Mesothelial cell of epicardium (in vitro differentiated cells): ENCODE data around the gene ARHGEF40. TPM values are rescaled to one million over a fixed set of nuclear protein-coding genes. Genes with fewer than 3 reads are reported as not detected.

ENCODE experiments used
- DNase-seq, 2 experiments: peaks; one replicate each; pipeline ENCODE4 v3.0.0; 2021; ENCODE audit warnings: low spot score in 2 of 2; ENCODE audit not compliant: unreplicated experiment in 2 of 2
- H3K27ac Mint-ChIP-seq: 2 replicates; pipeline ENCODE4 v1.8.0; 2021; ENCODE audit warnings: mixed read lengths
- H3K27me3 Mint-ChIP-seq: 2 replicates; pipeline ENCODE4 v1.8.0; 2021; ENCODE audit warnings: low read depth, mixed read lengths
- H3K36me3 Mint-ChIP-seq: 2 replicates; pipeline ENCODE4 v1.8.0; 2021; ENCODE audit warnings: mixed read lengths
- H3K4me1 Mint-ChIP-seq: 2 replicates; pipeline ENCODE4 v1.8.0; 2021; ENCODE audit warnings: mixed read lengths
- H3K4me3 Mint-ChIP-seq: 2 replicates; pipeline ENCODE4 v1.8.0; 2021; ENCODE audit warnings: mild to moderate bottlenecking, moderate library complexity, mixed read lengths
- H3K9me3 Mint-ChIP-seq: 2 replicates; pipeline ENCODE4 v1.8.0; 2021; ENCODE audit warnings: mixed read lengths
- total RNA-seq: library from RNA; stranded (reverse); gene quantifications from 3 replicates; pipeline ENCODE4 v1.2.1, GENCODE V29; 2021
- TF ChIP-seq, protein P1 (sequence below): fragments of 200-600 bp; sonication (generic); IDR thresholded peaks from one replicate; pipeline ENCODE4 v1.5.0; 2021; ENCODE audit warnings: antibody characterized with exemption; ENCODE audit not compliant: unreplicated experiment

Gene ARHGEF40
- total RNA-seq, 1 donor from 2014 or later = 96.2 TPM

DNA sequence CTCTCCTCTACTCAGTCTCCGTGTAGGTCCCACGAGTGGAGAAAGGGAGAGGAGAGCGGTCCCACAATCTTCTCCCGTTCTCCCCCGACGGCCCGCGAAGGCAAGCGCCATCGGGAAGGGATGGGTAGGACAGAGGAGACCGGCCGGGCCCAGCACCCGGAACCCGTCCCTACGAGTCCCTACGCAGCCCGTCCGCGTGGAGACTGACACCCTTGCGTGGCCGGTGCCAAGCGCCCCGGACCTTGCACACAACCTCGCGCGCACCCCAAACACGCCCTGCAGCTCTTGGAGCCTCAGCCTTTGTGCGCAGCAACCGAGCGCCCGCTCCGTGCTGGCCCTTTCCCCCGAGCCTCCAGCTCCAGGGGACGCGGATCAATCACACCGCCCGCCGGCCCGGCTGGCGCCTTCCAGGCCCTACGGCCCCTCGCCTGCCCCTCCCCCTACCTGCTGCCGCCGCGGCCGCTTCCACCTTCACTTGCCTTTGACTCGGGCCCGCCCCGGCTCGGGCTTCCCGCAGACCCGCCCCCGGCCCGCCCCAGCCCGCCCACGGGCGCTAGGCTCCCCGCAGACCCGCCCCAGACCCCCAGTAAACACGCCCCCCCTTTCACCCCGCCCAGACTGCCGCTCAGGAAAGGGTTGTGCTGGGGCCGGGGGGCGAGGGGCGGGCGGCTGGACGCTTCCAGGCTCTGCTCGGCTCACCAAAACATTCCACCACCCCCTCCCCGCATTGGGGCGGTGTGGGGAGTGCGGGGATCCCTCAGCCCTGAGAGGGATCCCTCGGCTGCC lies 45.3 kb upstream of the ARHGEF40 start, which contains the start of gene NDRG2:
Gene NDRG2, minus strand, starts transcription at position 477 of the 786 bp plus-strand sequence. CDS start 1,746 bp downstream, outside the sequence.
- Mint-ChIP-seq H3K4me3 (peak within 1 kb of the TSS; percentile 90), H3K27me3 (no peaks in the 10 kb centered on the region), H3K27ac (peak within 1 kb of the TSS; percentile 94), H3K4me1 (peaks cover 48% of the 10 kb centered on the region), H3K9me3 (no peaks in the 10 kb centered on the region), H3K36me3 (peaks cover 16% of the 10 kb centered on the region)
- peak; percentile 74 to 84 for DNase-seq
- TF ChIP-seq, protein P1, sequence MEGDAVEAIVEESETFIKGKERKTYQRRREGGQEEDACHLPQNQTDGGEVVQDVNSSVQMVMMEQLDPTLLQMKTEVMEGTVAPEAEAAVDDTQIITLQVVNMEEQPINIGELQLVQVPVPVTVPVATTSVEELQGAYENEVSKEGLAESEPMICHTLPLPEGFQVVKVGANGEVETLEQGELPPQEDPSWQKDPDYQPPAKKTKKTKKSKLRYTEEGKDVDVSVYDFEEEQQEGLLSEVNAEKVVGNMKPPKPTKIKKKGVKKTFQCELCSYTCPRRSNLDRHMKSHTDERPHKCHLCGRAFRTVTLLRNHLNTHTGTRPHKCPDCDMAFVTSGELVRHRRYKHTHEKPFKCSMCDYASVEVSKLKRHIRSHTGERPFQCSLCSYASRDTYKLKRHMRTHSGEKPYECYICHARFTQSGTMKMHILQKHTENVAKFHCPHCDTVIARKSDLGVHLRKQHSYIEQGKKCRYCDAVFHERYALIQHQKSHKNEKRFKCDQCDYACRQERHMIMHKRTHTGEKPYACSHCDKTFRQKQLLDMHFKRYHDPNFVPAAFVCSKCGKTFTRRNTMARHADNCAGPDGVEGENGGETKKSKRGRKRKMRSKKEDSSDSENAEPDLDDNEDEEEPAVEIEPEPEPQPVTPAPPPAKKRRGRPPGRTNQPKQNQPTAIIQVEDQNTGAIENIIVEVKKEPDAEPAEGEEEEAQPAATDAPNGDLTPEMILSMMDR = peak; percentile 13

DNA sequence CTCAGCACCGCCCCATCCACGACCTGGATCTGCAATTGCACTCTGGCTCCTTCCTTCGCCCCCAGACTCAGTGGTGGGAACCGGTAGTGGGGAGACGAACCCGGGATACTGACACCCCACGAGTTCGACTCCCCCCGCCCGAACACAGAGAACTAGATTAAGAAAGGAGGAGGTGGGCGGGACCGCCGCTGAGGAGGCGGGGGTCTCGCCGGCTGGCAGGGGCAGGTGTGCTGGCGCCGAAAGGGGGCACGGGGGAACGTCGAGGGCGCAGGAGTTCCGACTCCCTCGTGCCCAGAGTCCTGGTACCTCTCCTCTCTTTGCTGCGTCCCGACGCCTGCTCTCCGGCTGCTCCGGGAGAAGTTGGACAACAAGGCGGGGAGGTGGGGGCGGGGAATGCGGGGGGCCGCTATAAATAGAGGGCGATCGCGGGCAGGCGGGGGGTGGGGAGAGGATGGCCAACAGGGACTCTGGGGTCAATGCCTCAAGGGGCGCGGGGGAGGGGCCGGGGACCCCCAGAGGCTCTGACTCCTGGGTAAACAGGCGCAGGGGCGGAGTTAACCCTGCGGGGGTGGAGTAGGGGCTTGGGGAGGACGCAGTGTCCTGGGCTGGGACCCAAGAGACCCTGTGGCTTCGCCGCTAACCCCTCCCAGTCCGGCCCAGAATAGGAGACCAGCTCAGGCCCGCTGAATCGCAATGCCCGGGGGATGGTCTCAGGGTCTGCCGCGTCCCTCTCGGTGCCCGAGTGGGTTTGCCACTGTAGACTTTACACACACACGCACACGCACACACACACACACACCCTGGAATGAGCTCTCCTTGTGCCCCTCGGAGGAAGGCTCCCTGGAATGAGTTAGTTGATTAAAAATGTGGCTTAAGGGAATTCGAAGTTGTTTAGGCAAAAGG lies 44.5 kb upstream of the ARHGEF40 start:
- peak overlapping the region; percentile 90 for H3K4me3 Mint-ChIP-seq
- H3K4me1 Mint-ChIP-seq = peaks cover 48% of the 10 kb centered on the region
- H3K27ac Mint-ChIP-seq = peak overlapping the region; percentile 94
- DNase-seq = peak in 1 of 2 experiments; percentile 51
- peaks cover 12% of the 10 kb centered on the region for H3K36me3 Mint-ChIP-seq
- TF ChIP-seq, protein P1 = no peak
- no peaks in the 10 kb centered on the region for H3K27me3 Mint-ChIP-seq
- no peaks in the 10 kb centered on the region for H3K9me3 Mint-ChIP-seq

DNA sequence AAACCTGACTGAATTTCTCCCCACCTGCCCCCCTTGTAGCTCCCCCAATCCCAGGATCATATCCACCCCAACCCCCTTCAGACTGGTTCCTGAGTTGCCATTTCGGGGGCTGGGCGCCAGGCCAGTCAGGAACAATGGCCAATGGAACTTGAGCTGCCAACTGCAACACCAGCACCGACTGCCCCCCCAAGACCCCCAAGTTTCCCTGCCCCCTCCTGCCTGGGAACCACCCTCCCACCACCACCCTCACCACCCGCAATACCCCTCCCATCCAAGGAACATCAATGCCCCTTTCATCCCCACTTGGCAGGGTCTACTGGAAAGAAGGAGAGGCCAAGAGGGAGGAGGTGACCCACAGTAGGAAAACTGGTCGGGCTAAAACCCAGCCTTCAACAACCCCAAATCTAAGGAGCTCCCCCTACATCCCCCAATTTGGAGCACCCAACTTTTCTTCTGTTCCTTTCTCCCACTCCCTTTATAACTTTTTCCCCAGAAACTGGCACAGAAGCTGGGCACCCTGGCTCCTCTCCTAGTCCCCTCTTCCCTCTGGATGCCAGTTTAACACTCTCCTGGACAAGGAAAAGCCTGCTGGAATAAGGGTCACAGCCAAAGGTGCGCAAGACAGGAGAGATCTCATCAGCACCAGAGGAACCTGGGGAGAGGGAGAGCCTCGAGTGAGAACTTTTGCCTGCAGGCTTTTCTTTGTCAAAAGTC lies 43.7 kb upstream of the ARHGEF40 start:
- no peaks in the 10 kb centered on the region for H3K9me3 Mint-ChIP-seq
- H3K27ac Mint-ChIP-seq = peak overlapping the region; percentile 68
- no peak for DNase-seq
- peaks cover 6% of the 10 kb centered on the region for H3K36me3 Mint-ChIP-seq
- H3K27me3 Mint-ChIP-seq = no peaks in the 10 kb centered on the region
- TF ChIP-seq, protein P1 = no peak
- peaks cover 47% of the 10 kb centered on the region for H3K4me1 Mint-ChIP-seq
- peak overlapping the region; percentile 90 for H3K4me3 Mint-ChIP-seq

DNA sequence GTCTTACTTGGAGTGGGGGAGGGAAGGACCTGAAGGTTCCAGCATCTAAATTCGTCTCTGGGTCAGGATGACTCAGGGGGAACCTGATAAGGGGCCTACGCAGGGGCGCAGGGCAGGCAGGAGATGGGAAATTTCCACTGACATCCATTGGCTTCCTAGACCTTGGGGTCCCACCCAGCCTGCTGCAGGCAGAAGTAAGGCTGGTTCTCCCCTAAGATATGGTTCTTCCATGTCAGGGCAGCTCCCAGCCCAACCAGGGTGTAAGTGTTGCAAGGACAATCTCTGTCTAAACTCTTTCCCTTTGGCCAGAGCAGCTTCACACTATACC lies 43.2 kb upstream of the ARHGEF40 start:
- Mint-ChIP-seq H3K27ac (peak overlapping the region; percentile 68), H3K9me3 (no peaks in the 10 kb centered on the region), H3K36me3 (peaks cover 3% of the 10 kb centered on the region), H3K4me1 (peaks cover 44% of the 10 kb centered on the region), H3K4me3 (peak overlapping the region; percentile 51), H3K27me3 (no peaks in the 10 kb centered on the region)
- no peak for DNase-seq
- TF ChIP-seq, protein P1 = no peak

DNA sequence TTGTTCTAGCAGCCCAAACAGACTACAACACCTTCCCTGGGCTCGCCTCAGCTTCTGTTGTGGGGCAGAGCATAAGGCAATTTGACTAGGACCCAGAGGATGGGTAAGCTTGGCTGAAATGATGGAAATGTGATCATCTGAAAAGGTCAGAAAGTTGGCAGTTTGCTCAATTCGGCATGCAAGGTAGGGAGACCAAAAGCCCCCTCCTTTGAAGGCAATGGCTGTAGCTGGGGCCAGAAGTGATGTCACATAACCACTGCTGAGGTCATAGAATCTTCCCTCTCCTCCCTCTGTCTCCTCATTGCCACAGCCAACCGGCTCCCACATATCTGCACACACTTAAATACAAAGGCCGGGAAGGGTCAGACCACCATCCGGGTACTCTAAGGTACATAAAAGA lies 40.2 kb upstream of the ARHGEF40 start, which contains the start of gene TPPP2:
Gene TPPP2, plus strand, starts transcription at position 301 of the 400 bp plus-strand sequence. CDS start 365 bp downstream, outside the sequence.
- peaks cover 5% of the 10 kb centered on the region for H3K9me3 Mint-ChIP-seq
- H3K4me3 Mint-ChIP-seq = no peak within 1 kb of the TSS
- H3K27ac Mint-ChIP-seq = no peak within 1 kb of the TSS
- peaks cover 20% of the 10 kb centered on the region for H3K4me1 Mint-ChIP-seq
- TF ChIP-seq, protein P1 = no peak
- H3K36me3 Mint-ChIP-seq = no peaks in the 10 kb centered on the region
- no peak for DNase-seq
- H3K27me3 Mint-ChIP-seq = no peaks in the 10 kb centered on the region
